Effector memory CD8-positive, alpha-beta T cell (primary cell): ENCODE data around the gene XIRP2.
A peak's percentile ranks its signal among the peaks of the same experiment; 100 is the strongest.

Source experiments
- ATAC-seq: fragments of 150-1000 bp; cut with Tn5 transposase; replicated peaks from 2 replicates; pipeline ENCODE4 v1.10.0; 2021; ENCODE audit warnings: mild to moderate bottlenecking, moderate library complexity
- DNase-seq, 3 experiments: peaks; one replicate each; pipeline ENCODE4 v3.0.0; 2021
- H3K27ac Mint-ChIP-seq, 2 donors: one replicate each; pipeline ENCODE4 v1.8.0; 2022; ENCODE audit warnings: mild to moderate bottlenecking in 2 of 2, mixed read lengths in 2 of 2, moderate library complexity in 2 of 2
- H3K27me3 Mint-ChIP-seq, 2 donors: one replicate each; pipeline ENCODE4 v1.8.0; 2022; ENCODE audit warnings: mixed read lengths in 2 of 2
- H3K36me3 Mint-ChIP-seq: one replicate; pipeline ENCODE4 v1.8.0; 2022; ENCODE audit warnings: mild to moderate bottlenecking, moderate library complexity, mixed read lengths; ENCODE audit not compliant: insufficient read depth
- H3K4me1 Mint-ChIP-seq, 2 donors: one replicate each; pipeline ENCODE4 v1.8.0; 2022; ENCODE audit warnings: low read depth in 2 of 2, mixed read lengths in 2 of 2
- H3K4me3 Mint-ChIP-seq, 2 donors: one replicate each; pipeline ENCODE4 v1.8.0; 2022; ENCODE audit warnings: mild to moderate bottlenecking in 2 of 2, mixed read lengths in 2 of 2, moderate library complexity in 2 of 2
- H3K9me3 Mint-ChIP-seq, 2 donors: one replicate each; pipeline ENCODE4 v1.8.0; 2022; ENCODE audit warnings: mixed read lengths in 2 of 2
- total RNA-seq, 9 experiments: gene quantifications; one replicate each; lab custom pipeline; 2026; lab: John Stamatoyannopoulos, UW

Gene XIRP2
- total RNA-seq = 0 reads per million in 9 experiments

DNA sequence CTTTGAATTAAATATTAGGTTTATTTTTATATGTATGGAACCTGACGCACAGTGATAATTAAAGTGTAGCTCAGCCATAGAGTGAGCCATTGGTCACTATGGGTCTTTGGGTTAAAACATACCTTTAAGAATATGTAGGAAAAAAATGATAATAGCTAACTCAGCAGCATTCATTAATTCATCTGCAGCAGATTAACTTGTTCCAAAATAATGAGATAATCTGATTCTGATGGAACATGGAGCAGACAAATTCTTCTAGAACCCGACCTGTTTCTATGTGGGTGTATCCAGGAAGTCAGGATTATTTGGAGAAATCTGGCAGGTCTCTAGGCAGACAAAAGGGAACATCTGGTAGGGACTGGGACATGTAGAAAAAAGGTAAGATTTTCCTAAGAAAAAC is at the start of gene XIRP2:
XIRP2 (plus strand) TSS at position 301 of the 400 bp plus-strand sequence. CDS start 15,003 bp downstream, outside the sequence.
- peaks cover 0 to 6% of the 10 kb centered on the region in 2 donors for H3K9me3 Mint-ChIP-seq
- ATAC-seq (no peak), DNase-seq (no peak)
- no peak within 1 kb of the TSS for H3K27ac Mint-ChIP-seq
- H3K36me3 Mint-ChIP-seq = no peaks in the 10 kb centered on the region
- H3K4me3 Mint-ChIP-seq = no peak within 1 kb of the TSS
- no peaks in the 10 kb centered on the region for H3K4me1 Mint-ChIP-seq
- no peaks in the 10 kb centered on the region for H3K27me3 Mint-ChIP-seq

DNA sequence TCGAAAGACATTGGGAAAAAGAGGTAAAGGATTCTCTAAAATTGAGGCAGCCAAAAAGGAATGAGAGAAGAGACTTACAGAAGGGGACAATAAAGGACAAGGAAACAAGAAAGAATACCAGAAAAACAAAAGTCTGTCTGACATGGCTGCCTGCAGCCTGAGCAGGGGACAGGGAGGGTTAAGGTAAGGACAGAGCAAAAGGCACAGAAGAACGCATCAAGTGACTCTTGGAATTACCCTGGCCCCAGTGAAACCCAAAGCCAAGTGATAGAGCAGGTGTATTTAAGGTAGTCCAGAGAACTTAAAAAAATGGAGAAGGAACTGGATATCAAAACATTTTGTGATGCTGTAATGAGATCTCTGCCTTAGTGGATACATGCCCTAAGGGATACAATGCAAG is 47.1 kb upstream of the XIRP2 start:
- ATAC-seq = no peak
- Mint-ChIP-seq H3K4me1 (no peaks in the 10 kb centered on the region), H3K36me3 (no peaks in the 10 kb centered on the region), H3K27ac (no peak overlapping the region), H3K4me3 (no peak overlapping the region), H3K27me3 (no peaks in the 10 kb centered on the region), H3K9me3 (peaks cover 9 to 13% of the 10 kb centered on the region in 2 donors)
- no peak for DNase-seq

DNA sequence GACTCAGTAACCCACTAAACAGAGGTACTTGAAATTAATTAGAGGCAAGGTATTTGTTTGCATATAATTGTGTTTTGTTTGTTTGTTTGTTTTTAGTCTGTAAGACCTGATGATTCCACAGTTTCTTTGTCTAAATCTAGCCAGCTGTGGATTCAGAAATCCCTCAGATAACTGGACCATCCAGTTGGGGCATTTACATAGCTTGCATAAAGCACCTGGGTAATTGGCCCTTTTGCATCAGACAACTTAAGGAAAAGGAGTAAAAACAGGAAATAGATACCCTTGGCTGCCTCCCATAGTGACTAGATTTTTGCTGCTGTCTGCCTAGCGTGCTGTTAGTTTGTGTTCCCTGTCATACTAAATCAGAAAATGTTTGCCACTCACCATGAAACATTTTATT is 46.6 kb upstream of the XIRP2 start:
- Mint-ChIP-seq H3K27me3 (no peaks in the 10 kb centered on the region), H3K27ac (no peak overlapping the region), H3K4me1 (no peaks in the 10 kb centered on the region), H3K4me3 (no peak overlapping the region), H3K9me3 (peaks cover 5 to 19% of the 10 kb centered on the region in 2 donors), H3K36me3 (no peaks in the 10 kb centered on the region)
- DNase-seq = no peak
- ATAC-seq = no peak

DNA sequence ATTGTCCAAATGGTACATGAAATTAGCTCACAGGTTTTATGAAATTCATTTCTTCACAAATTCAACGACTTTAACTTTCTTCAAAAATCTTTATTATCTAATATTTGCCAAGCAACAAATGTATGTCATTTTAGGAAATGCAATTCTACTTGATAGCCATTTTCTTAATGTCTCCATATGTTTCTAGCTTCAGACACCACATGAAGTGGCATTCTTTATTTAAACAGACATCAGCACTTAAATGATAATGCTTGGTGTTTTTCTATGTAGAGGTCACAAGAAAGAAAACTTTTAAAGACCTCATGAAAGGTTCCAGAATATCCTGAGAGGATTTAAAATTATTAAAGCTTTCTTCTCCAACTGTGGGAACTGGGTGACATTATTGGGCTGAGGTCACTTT is 44.2 kb upstream of the XIRP2 start:
- H3K27ac Mint-ChIP-seq = peak overlapping the region in 1 of 2 donors; percentile 29
- no peaks in the 10 kb centered on the region for H3K36me3 Mint-ChIP-seq
- peaks cover 2 to 31% of the 10 kb centered on the region in 2 donors for H3K9me3 Mint-ChIP-seq
- DNase-seq (no peak), ATAC-seq (no peak)
- no peaks in the 10 kb centered on the region for H3K27me3 Mint-ChIP-seq
- no peak overlapping the region for H3K4me3 Mint-ChIP-seq
- H3K4me1 Mint-ChIP-seq = no peaks in the 10 kb centered on the region

- H3K9me3 Mint-ChIP-seq = peaks cover 0 to 5% of the 10 kb centered on the region in 2 donors
- no peaks in the 10 kb centered on the region for H3K27me3 Mint-ChIP-seq
- ATAC-seq (no peak), DNase-seq (no peak)
- H3K27ac Mint-ChIP-seq = no peak overlapping the region
- no peaks in the 10 kb centered on the region for H3K36me3 Mint-ChIP-seq
- no peaks in the 10 kb centered on the region for H3K4me1 Mint-ChIP-seq
- H3K4me3 Mint-ChIP-seq = no peak overlapping the region
These were observed 25.7 kb upstream of the XIRP2 start for GRCh38 chr2:166862468-166863132.

GRCh38 chr2:166867874-166868514 is 20.3 kb upstream of the XIRP2 start:
- Mint-ChIP-seq H3K27me3 (no peaks in the 10 kb centered on the region), H3K4me3 (no peak overlapping the region), H3K36me3 (no peaks in the 10 kb centered on the region), H3K4me1 (no peaks in the 10 kb centered on the region), H3K27ac (no peak overlapping the region), H3K9me3 (peaks cover 6 to 8% of the 10 kb centered on the region in 2 donors)
- no peak for DNase-seq
- ATAC-seq = no peak

DNA sequence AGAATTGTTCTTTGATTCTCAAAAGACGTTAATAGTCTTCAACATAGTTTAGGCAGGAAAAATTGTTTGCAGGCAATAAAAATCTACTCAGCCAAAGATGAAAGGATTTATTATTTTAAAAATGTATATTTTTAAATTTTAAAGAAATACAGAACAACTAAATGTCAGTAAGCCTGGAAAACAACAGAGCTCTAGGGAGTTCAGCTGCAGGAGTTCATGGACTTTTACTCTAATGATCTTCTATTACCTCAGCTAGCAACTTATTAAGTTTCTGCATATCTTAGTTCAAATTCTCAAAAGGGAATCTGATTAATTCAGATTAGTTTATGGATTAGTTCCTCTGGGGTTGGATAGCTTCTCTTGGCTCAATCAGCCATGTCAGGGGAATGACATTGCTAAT is 17.9 kb upstream of the XIRP2 start:
- no peaks in the 10 kb centered on the region for H3K27me3 Mint-ChIP-seq
- no peaks in the 10 kb centered on the region for H3K36me3 Mint-ChIP-seq
- no peak overlapping the region for H3K4me3 Mint-ChIP-seq
- no peak for DNase-seq
- no peak overlapping the region for H3K27ac Mint-ChIP-seq
- peaks cover 6 to 8% of the 10 kb centered on the region in 2 donors for H3K9me3 Mint-ChIP-seq
- no peak for ATAC-seq
- no peaks in the 10 kb centered on the region for H3K4me1 Mint-ChIP-seq

DNA sequence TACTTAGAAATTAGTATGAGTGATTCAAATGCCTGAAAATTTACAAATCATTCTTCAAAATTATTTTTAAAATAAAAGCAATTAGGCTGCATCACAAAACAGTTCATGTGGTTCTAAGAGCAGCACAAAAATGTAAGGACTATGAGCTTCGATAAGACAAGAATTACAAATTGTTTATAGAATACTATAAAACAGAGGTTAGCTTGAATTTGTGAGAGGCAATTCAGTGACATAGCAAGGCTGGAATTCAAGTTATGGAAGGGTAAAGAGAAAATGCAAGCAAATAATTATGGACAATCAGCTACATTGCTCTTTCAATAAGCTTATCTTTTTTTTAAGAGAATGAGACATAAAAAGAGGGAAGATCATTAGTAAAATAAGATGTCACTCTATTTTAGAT is 7.1 kb upstream of the XIRP2 start:
- DNase-seq (no peak), ATAC-seq (no peak)
- no peaks in the 10 kb centered on the region for H3K4me1 Mint-ChIP-seq
- no peak overlapping the region for H3K4me3 Mint-ChIP-seq
- H3K9me3 Mint-ChIP-seq = peaks cover 6 to 16% of the 10 kb centered on the region in 2 donors
- no peaks in the 10 kb centered on the region for H3K27me3 Mint-ChIP-seq
- no peaks in the 10 kb centered on the region for H3K36me3 Mint-ChIP-seq
- H3K27ac Mint-ChIP-seq = no peak overlapping the region

GRCh38 chr2:166882851-166883250 is 5.4 kb upstream of the XIRP2 start:
- no peaks in the 10 kb centered on the region for H3K36me3 Mint-ChIP-seq
- no peak overlapping the region for H3K27ac Mint-ChIP-seq
- H3K9me3 Mint-ChIP-seq = peaks cover 6 to 9% of the 10 kb centered on the region in 2 donors
- no peaks in the 10 kb centered on the region for H3K4me1 Mint-ChIP-seq
- ATAC-seq = no peak
- DNase-seq = no peak
- H3K4me3 Mint-ChIP-seq = no peak overlapping the region
- H3K27me3 Mint-ChIP-seq = no peaks in the 10 kb centered on the region

- H3K4me1 Mint-ChIP-seq = no peaks in the 10 kb centered on the region
- no peaks in the 10 kb centered on the region for H3K27me3 Mint-ChIP-seq
- DNase-seq = no peak
- peaks cover 0 to 8% of the 10 kb centered on the region in 2 donors for H3K9me3 Mint-ChIP-seq
- no peak overlapping the region for H3K4me3 Mint-ChIP-seq
- no peak for ATAC-seq
- H3K27ac Mint-ChIP-seq = no peak overlapping the region
- H3K36me3 Mint-ChIP-seq = no peaks in the 10 kb centered on the region
These were observed 3.4 kb downstream of the XIRP2 start for GRCh38 chr2:166891727-166892126.

GRCh38 chr2:166892397-166892796 is 4.1 kb downstream of the XIRP2 start:
- peaks cover 0 to 8% of the 10 kb centered on the region in 2 donors for H3K9me3 Mint-ChIP-seq
- no peaks in the 10 kb centered on the region for H3K27me3 Mint-ChIP-seq
- H3K36me3 Mint-ChIP-seq = no peaks in the 10 kb centered on the region
- H3K27ac Mint-ChIP-seq = no peak overlapping the region
- no peak for DNase-seq
- no peak for ATAC-seq
- no peak overlapping the region for H3K4me3 Mint-ChIP-seq
- H3K4me1 Mint-ChIP-seq = no peaks in the 10 kb centered on the region

DNA sequence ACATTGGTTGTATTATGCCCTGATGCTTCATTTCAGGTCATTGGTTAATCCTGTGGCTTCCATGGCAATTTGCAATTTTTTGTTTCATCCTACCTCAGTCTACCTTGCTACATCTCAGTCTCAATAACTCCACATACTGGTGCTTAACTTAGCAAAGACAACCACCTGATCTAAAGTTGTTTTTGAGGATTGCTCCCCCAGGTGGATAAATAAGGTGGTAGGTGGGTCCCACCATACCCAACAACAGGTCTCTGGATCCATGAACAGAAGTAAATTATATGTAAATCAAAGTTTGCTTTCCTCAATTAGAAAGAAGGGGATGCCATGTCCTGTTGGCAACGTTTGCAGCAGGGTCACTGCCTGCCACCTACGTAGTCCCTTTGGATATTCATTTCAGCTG is 7.0 kb downstream of the XIRP2 start:
- no peak for ATAC-seq
- H3K36me3 Mint-ChIP-seq = no peaks in the 10 kb centered on the region
- no peaks in the 10 kb centered on the region for H3K4me1 Mint-ChIP-seq
- H3K27ac Mint-ChIP-seq = no peak overlapping the region
- H3K27me3 Mint-ChIP-seq = no peaks in the 10 kb centered on the region
- DNase-seq = no peak
- H3K9me3 Mint-ChIP-seq = peaks cover 4 to 7% of the 10 kb centered on the region in 2 donors
- H3K4me3 Mint-ChIP-seq = no peak overlapping the region

DNA sequence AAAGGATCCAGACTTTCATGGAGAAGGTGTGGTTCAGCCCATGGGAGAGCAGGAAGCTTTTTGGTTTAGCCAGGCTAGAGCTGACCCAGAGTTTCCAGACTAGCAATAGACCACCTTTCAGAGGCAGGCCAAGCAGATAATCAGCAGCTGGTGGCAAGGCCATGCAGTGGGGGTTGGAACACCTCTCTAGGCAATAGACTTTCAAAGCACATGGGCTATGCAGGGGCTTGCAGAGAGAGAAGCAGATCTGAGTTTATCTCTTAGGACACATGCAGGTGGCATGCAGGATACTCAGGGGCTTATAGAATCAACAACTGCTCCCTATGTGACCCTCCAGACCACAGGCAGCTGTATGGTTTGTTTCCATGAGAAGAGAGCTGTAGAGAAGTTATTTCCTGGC is 9.4 kb downstream of the XIRP2 start:
- no peak overlapping the region for H3K27ac Mint-ChIP-seq
- H3K36me3 Mint-ChIP-seq = no peaks in the 10 kb centered on the region
- ATAC-seq = no peak
- no peak overlapping the region for H3K4me3 Mint-ChIP-seq
- H3K9me3 Mint-ChIP-seq = peaks cover 4 to 7% of the 10 kb centered on the region in 2 donors
- DNase-seq = no peak
- H3K27me3 Mint-ChIP-seq = no peaks in the 10 kb centered on the region
- H3K4me1 Mint-ChIP-seq = no peaks in the 10 kb centered on the region

DNA sequence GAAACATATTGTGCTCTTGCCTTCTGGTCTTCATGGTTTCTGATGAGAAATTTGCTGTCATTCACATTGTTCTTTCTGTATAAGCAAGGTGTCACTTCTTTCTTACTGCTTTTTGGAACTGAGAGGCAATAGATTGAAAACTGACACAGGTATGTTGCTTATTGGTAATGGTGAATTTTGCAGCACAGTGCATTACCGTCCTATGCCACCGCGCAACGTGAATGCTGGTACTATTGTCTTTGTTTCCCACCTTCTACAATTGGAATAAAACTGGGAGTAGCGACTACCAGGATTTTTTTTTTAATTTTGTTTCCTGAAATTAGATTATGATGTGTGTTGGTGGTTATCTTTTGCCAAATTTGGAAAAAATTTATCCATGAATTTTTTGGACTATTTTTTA is 11.4 kb downstream of the XIRP2 start:
- DNase-seq = no peak
- no peaks in the 10 kb centered on the region for H3K4me1 Mint-ChIP-seq
- peaks cover 3 to 7% of the 10 kb centered on the region in 2 donors for H3K9me3 Mint-ChIP-seq
- H3K27me3 Mint-ChIP-seq = no peaks in the 10 kb centered on the region
- ATAC-seq = no peak
- H3K36me3 Mint-ChIP-seq = no peaks in the 10 kb centered on the region
- H3K4me3 Mint-ChIP-seq = no peak overlapping the region
- no peak overlapping the region for H3K27ac Mint-ChIP-seq
